ENCODE measurements around the gene DISP3.

The DISP3 gene

GRCh38 chr1:11541956-11542355 is 63.0 kb downstream of the DISP3 start:
- DNase-seq (ENCODE audit: low read depth, low spot score): no peak

DNA sequence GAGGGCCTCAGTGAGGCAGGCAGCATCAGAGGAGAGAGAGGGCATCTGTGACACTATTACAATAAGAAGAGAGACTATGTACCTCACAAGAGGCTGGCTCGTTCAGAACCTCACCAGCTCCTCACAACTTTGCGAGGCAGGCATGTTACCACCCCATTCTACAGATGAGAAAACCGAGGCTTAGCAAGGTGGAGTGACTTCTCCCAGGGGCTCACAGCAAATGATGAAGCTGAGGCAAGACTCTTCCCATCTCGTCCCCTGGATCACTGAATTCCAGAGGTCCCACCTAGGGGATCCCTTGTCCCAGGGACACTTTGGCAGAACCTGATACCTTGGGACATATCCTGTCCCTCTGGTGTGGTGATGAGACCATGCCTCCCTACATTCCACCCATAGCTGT is 64.4 kb downstream of the DISP3 start:
- no peak for DNase-seq (ENCODE audit: low read depth, low spot score)

GRCh38 chr1:11543796-11544195 is 64.8 kb downstream of the DISP3 start:
- DNase-seq (ENCODE audit: low read depth, low spot score): no peak

- DNase-seq (ENCODE audit: low read depth, low spot score): no peak
These were observed 67.5 kb downstream of the DISP3 start for GRCh38 chr1:11546456-11546855.

GRCh38 chr1:11550664-11551283 is 71.8 kb downstream of the DISP3 start:
- DNase-seq (ENCODE audit: low read depth, low spot score): no peak

GRCh38 chr1:11558276-11558675 is 79.3 kb downstream of the DISP3 start:
- DNase-seq (ENCODE audit: low read depth, low spot score): no peak

- DNase-seq (ENCODE audit: low read depth, low spot score): no peak
These were observed 80.1 kb downstream of the DISP3 start for GRCh38 chr1:11558871-11559590.

DNA sequence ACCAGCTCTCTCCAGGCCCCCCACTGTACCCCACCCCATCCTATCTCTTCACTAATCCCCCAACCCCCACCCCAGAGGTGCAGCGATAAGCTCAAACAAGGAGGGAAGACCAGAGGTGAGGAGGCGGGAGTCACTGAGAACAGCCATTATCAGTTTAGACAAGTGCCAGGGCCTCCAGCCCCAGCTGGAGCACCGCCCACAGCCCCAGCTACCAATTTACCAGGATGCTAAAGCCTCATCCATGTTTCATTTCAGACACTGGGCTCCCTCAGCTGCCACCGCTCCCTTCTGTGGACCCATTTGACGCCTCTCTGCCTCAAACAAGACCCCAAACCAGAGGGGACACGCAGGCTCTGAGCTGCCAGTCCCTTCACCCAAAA is 80.6 kb downstream of the DISP3 start:
- DNase-seq (ENCODE audit: low read depth, low spot score): no peak

DNA sequence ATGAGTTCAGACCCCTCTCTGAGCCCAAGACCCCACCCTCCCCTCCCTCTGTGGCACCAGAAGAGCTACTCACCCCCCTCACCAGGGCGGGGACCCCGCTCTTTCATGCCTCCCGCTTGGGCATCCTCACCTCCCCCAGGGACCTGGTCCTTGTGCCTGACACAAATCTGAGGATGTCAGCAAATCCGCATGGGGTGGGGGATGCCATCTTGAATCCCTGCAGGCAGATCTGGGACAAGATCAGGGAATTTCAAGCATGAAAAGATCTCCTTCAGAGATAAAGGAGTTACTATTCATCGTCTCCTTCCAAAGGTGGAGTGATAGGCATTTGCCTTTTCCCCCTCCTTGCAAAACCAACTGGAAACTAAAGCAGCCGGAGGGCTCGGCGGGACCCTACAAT is 81.1 kb downstream of the DISP3 start:
- no peak for DNase-seq (ENCODE audit: low read depth, low spot score)

GRCh38 chr1:11561740-11562139 is 82.8 kb downstream of the DISP3 start:
- DNase-seq (ENCODE audit: low read depth, low spot score): no peak

DNA sequence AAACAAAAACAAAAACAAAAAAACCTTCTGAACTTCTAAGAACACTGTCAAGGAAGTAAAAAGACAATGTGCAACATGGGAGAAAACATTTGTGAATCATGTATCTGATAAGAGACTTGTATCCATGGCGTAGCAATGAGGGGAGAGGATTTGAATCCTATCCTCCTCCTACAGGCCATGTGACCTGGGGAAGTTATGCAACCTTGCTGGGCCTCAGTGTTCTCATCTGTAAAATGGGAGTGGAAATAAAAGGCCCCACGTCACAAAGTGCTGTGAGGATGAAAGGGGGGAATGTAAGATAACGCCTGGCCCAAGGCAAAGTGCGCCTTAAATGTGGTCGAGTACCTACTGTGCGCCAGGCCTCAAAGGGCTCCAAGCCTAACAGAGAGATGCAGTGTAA is 83.7 kb downstream of the DISP3 start:
- DNase-seq (ENCODE audit: low read depth, low spot score): no peak

- no peak for DNase-seq (ENCODE audit: low read depth, low spot score)
These were observed 84.7 kb downstream of the DISP3 start for GRCh38 chr1:11563560-11564069.

- DNase-seq (ENCODE audit: low read depth, low spot score): no peak
These were observed 85.3 kb downstream of the DISP3 start for GRCh38 chr1:11564237-11564636.

- no peak for DNase-seq (ENCODE audit: low read depth, low spot score)
These were observed 87.3 kb downstream of the DISP3 start for GRCh38 chr1:11566042-11566850.

GRCh38 chr1:11567244-11568065 is 88.5 kb downstream of the DISP3 start:
- no peak for DNase-seq (ENCODE audit: low read depth, low spot score)

- DNase-seq (ENCODE audit: low read depth, low spot score): no peak
These were observed 89.7 kb downstream of the DISP3 start for GRCh38 chr1:11568687-11569086.

- no peak for DNase-seq (ENCODE audit: low read depth, low spot score)
These were observed 90.6 kb downstream of the DISP3 start for GRCh38 chr1:11569551-11569950.

- no peak for DNase-seq (ENCODE audit: low read depth, low spot score)
These were observed 91.0 kb downstream of the DISP3 start for GRCh38 chr1:11569954-11570353.

- no peak for DNase-seq (ENCODE audit: low read depth, low spot score)
These were observed 91.9 kb downstream of the DISP3 start for GRCh38 chr1:11570821-11571380.

- no peak for DNase-seq (ENCODE audit: low read depth, low spot score)
These were observed 93.1 kb downstream of the DISP3 start for GRCh38 chr1:11571906-11572616.

Data from activated naive CD8-positive, alpha-beta T cell treated with anti-CD3 and anti-CD28 coated beads, Interleukin-2, amount 50 U/mL, for 16 hours (primary cell).